Measurements from ENCODE around the gene BMPR1A.
"Not testable (repeated sequence)": the region's sequence is repeated elsewhere in the genome, so short reads cannot be mapped to it uniquely, and the experiment has no call there.

Gene BMPR1A

GRCh38 chr10:86730227-86730626, 26.2 kb upstream of the BMPR1A start:
- no peak for TF ChIP-seq ZFX (IDR thresholded peaks at IDR 0.05)
- TF ChIP-seq CTCF (conservative IDR thresholded peaks at IDR 0.05), result no peak
- H3K27ac ChIP-seq, result no peak overlapping the region

- H3K27ac ChIP-seq, result no peak overlapping the region
- no peak for TF ChIP-seq ZFX (IDR thresholded peaks at IDR 0.05)
- TF ChIP-seq CTCF (conservative IDR thresholded peaks at IDR 0.05), result no peak
Measured at GRCh38 chr10:86732771-86733170, 23.6 kb upstream of the BMPR1A start.

- no peak overlapping the region for H3K27ac ChIP-seq
Measured at GRCh38 chr10:86733260-86733671, 23.2 kb upstream of the BMPR1A start.

GRCh38 chr10:86734207-86734988, 22.0 kb upstream of the BMPR1A start:
- TF ChIP-seq CTCF (conservative IDR thresholded peaks at IDR 0.05), result no peak
- no peak for TF ChIP-seq ZFX (IDR thresholded peaks at IDR 0.05)
- H3K27ac ChIP-seq, result no peak overlapping the region

More at GRCh38 chr10:86733260-86733671, 23.2 kb upstream of the BMPR1A start:
- TF ChIP-seq CTCF (conservative IDR thresholded peaks at IDR 0.05) (no peak), ZFX (IDR thresholded peaks at IDR 0.05) (no peak)

GRCh38 chr10:86735278-86735677, 21.1 kb upstream of the BMPR1A start:
- not testable (repeated sequence) for H3K27ac ChIP-seq

- H3K27ac ChIP-seq, result no peak overlapping the region
- no peak for TF ChIP-seq ZFX (IDR thresholded peaks at IDR 0.05)
- no peak for TF ChIP-seq CTCF (conservative IDR thresholded peaks at IDR 0.05)
Measured at GRCh38 chr10:86742230-86742629, 14.2 kb upstream of the BMPR1A start.

- no peak overlapping the region for H3K27ac ChIP-seq
- TF ChIP-seq CTCF (conservative IDR thresholded peaks at IDR 0.05) (no peak), ZFX (IDR thresholded peaks at IDR 0.05) (no peak)
Measured at GRCh38 chr10:86744067-86744725, 12.2 kb upstream of the BMPR1A start.

All from C4-2B (cell line).